Measurements from ENCODE around the gene SLC26A9.

SLC26A9 gene

GRCh38 chr1:205920861-205921569 lies 22.2 kb downstream of the SLC26A9 start:
- TF ChIP-seq EZH2phosphoT487 (IDR thresholded peaks at IDR 0.05; ENCODE audit: borderline replicate concordance, low read length) (no peak), CTCF (IDR thresholded peaks at IDR 0.05; ENCODE audit: low read depth, low read length, poor library complexity, severe bottlenecking) (no peak)
- Histone ChIP-seq H3K36me3 (ENCODE audit: control insufficient read depth, low read length) (no peaks in the 10 kb centered on the region), H3K9me3 (ENCODE audit: control insufficient read depth, insufficient read depth, low read length) (no peaks in the 10 kb centered on the region), H3K4me2 (ENCODE audit: low read length) (no peak overlapping the region), H3K4me3 (ENCODE audit: low read length) (no peak overlapping the region), H3K79me2 (ENCODE audit: control insufficient read depth, low read length) (no peaks in the 10 kb centered on the region), H3F3A (ENCODE audit: control insufficient read depth, insufficient read depth) (no peaks in the 10 kb centered on the region), H3K27ac (ENCODE audit: low read depth, low read length) (no peak overlapping the region), H4K20me1 (ENCODE audit: control insufficient read depth, insufficient read depth, low read depth, low read length) (no peaks in the 10 kb centered on the region), H3K9me2 (replicated peaks; ENCODE audit: control insufficient read depth, low read length) (no peaks in the 10 kb centered on the region), H3K4me1 (ENCODE audit: control insufficient read depth, low read length) (no peaks in the 10 kb centered on the region; the same call in 1 of the 2 replicates), H3K27me3 (ENCODE audit: control insufficient read depth, low read length) (peaks cover 7% of the 10 kb centered on the region)

GRCh38 chr1:205920159-205920558 lies 23.1 kb downstream of the SLC26A9 start:
- H3K36me3 ChIP-seq (ENCODE audit: control insufficient read depth, low read length) = no peaks in the 10 kb centered on the region
- H3K79me2 ChIP-seq (ENCODE audit: control insufficient read depth, low read length) = no peaks in the 10 kb centered on the region
- H3F3A ChIP-seq (ENCODE audit: control insufficient read depth, insufficient read depth) = no peaks in the 10 kb centered on the region
- no peak overlapping the region for H3K4me3 ChIP-seq (ENCODE audit: low read length)
- TF ChIP-seq EZH2phosphoT487 (IDR thresholded peaks at IDR 0.05; ENCODE audit: borderline replicate concordance, low read length) (no peak), CTCF (IDR thresholded peaks at IDR 0.05; ENCODE audit: low read depth, low read length, poor library complexity, severe bottlenecking) (no peak)
- H3K27ac ChIP-seq (ENCODE audit: low read depth, low read length) = no peak overlapping the region
- no peaks in the 10 kb centered on the region for H3K9me3 ChIP-seq (ENCODE audit: control insufficient read depth, insufficient read depth, low read length)
- H4K20me1 ChIP-seq (ENCODE audit: control insufficient read depth, insufficient read depth, low read depth, low read length) = no peaks in the 10 kb centered on the region
- no peaks in the 10 kb centered on the region for H3K9me2 ChIP-seq (replicated peaks; ENCODE audit: control insufficient read depth, low read length)
- H3K4me1 ChIP-seq (ENCODE audit: control insufficient read depth, low read length) = no peaks in the 10 kb centered on the region; the same call in 1 of the 2 replicates
- no peak overlapping the region for H3K4me2 ChIP-seq (ENCODE audit: low read length)
- H3K27me3 ChIP-seq (ENCODE audit: control insufficient read depth, low read length) = peaks cover 7% of the 10 kb centered on the region

- Histone ChIP-seq H3K4me3 (ENCODE audit: low read length) (no peak overlapping the region), H3K9me3 (ENCODE audit: control insufficient read depth, insufficient read depth, low read length) (no peaks in the 10 kb centered on the region), H3K27me3 (ENCODE audit: control insufficient read depth, low read length) (peaks cover 7% of the 10 kb centered on the region), H3K79me2 (ENCODE audit: control insufficient read depth, low read length) (no peaks in the 10 kb centered on the region), H3K9me2 (replicated peaks; ENCODE audit: control insufficient read depth, low read length) (no peaks in the 10 kb centered on the region), H3K4me2 (ENCODE audit: low read length) (no peak overlapping the region), H3K36me3 (ENCODE audit: control insufficient read depth, low read length) (no peaks in the 10 kb centered on the region), H3F3A (ENCODE audit: control insufficient read depth, insufficient read depth) (no peaks in the 10 kb centered on the region), H4K20me1 (ENCODE audit: control insufficient read depth, insufficient read depth, low read depth, low read length) (no peaks in the 10 kb centered on the region), H3K4me1 (ENCODE audit: control insufficient read depth, low read length) (no peaks in the 10 kb centered on the region; the same call in 1 of the 2 replicates), H3K27ac (ENCODE audit: low read depth, low read length) (no peak overlapping the region)
- TF ChIP-seq CTCF (IDR thresholded peaks at IDR 0.05; ENCODE audit: low read depth, low read length, poor library complexity, severe bottlenecking) (peak; percentile 90), EZH2phosphoT487 (IDR thresholded peaks at IDR 0.05; ENCODE audit: borderline replicate concordance, low read length) (no peak)
These were observed 24.1 kb downstream of the SLC26A9 start for GRCh38 chr1:205918955-205919746.
